Caco-2 (cell line): ENCODE data around the gene EHMT1. TPM values are rescaled to one million over a fixed set of nuclear protein-coding genes. Genes with fewer than 3 reads are reported as not detected.

Experiments used
- BruUV-seq: library from RNA; stranded (reverse); fragments of 400-500 nt; replicated peaks from 2 replicates; lab custom pipeline; 2021; lab: Mats Ljungman, UMichigan
- CTCF ChIA-PET: fragments of 300-600 bp; sonication (Branson Sonifier 250); formaldehyde crosslinking; loops from one replicate; lab custom pipeline; 2022; ENCODE audit warnings: antibody characterized with exemption; lab: Charles Lee
- POLR2A ChIA-PET: fragments of 300-600 bp; sonication (Branson Sonifier 250); formaldehyde crosslinking; loops from one replicate; lab custom pipeline; 2022; ENCODE audit warnings: antibody characterized with exemption; lab: Charles Lee
- DNase-seq, 2 experiments: peaks; one replicate each; pipeline versions ENCODE4 v3.0.0 to v3.0.0-alpha.2; 2020 to 2022
- H3K27me3 ChIP-seq: replicated peaks from 2 replicates; pipeline ENCODE4 v1.6.0; 2011; ENCODE audit warnings: low read length; ENCODE audit not compliant: control insufficient read depth, insufficient read depth
- H3K36me3 ChIP-seq: 2 replicates; pipeline ENCODE4 v1.5.1; 2011; ENCODE audit warnings: low read length; ENCODE audit not compliant: control insufficient read depth, insufficient read depth
- H3K4me1 ChIP-seq: fragments of 250-450 bp; sonication (Bioruptor Pico); 2 replicates; pipeline ENCODE4 v1.5.1; 2020; ENCODE audit warnings: mild to moderate bottlenecking
- H3K4me3 ChIP-seq: 2 replicates; pipeline ENCODE4 v1.5.1; 2011; ENCODE audit warnings: low read depth, mild to moderate bottlenecking, control low read depth, low read length
- H3K9me3 ChIP-seq: fragments of 250-450 bp; sonication (Bioruptor Pico); 2 replicates; pipeline ENCODE4 v1.5.1; 2020; ENCODE audit warnings: mild to moderate bottlenecking, moderate library complexity
- H3K27ac Mint-ChIP-seq: one replicate; pipeline ENCODE4 v1.8.0; 2022; ENCODE audit warnings: mixed read lengths; ENCODE audit not compliant: unreplicated experiment
- H3K27me3 Mint-ChIP-seq: one replicate; pipeline ENCODE4 v1.8.0; 2022; ENCODE audit warnings: mixed read lengths; ENCODE audit not compliant: insufficient read depth, unreplicated experiment
- H3K36me3 Mint-ChIP-seq: one replicate; pipeline ENCODE4 v1.8.0; 2022; ENCODE audit warnings: mild to moderate bottlenecking, mixed read lengths; ENCODE audit not compliant: insufficient read depth, unreplicated experiment
- H3K4me1 Mint-ChIP-seq: one replicate; pipeline ENCODE4 v1.8.0; 2022; ENCODE audit warnings: low read depth, mixed read lengths; ENCODE audit not compliant: unreplicated experiment
- H3K4me3 Mint-ChIP-seq: one replicate; pipeline ENCODE4 v1.8.0; 2022; ENCODE audit warnings: mild to moderate bottlenecking, moderate library complexity, mixed read lengths; ENCODE audit not compliant: unreplicated experiment
- H3K9me3 Mint-ChIP-seq: one replicate; pipeline ENCODE4 v1.8.0; 2022; ENCODE audit warnings: mixed read lengths; ENCODE audit not compliant: unreplicated experiment
- CTCF ChIP-seq, 2 experiments: fragments of 200-600 bp in 1 of 2; IDR thresholded peaks; 1 replicate in 1 of 2; 2 replicates in 1 of 2; pipeline versions ENCODE4 v1.5.1 to v1.8.0; 2011 to 2022; ENCODE audit warnings: antibody characterized with exemption in 1 of 2, control low read depth in 1 of 2, inconsistent platforms in 1 of 2, low read depth in 1 of 2, low read length in 1 of 2, mild to moderate bottlenecking in 1 of 2, moderate library complexity in 1 of 2; ENCODE audit not compliant: insufficient read depth in 1 of 2, severe bottlenecking in 1 of 2, unreplicated experiment in 1 of 2
- intact Hi-C: fragments of 100-400 bp; cut with micrococcal nuclease; formaldehyde crosslinking; loops from one replicate; pipeline ENCODE4 v1.10.0; 2022; ENCODE audit not compliant: unreplicated experiment
- total RNA-seq: library from RNA; stranded (reverse); gene quantifications from 2 replicates; pipeline ENCODE4 v1.2.3, GENCODE V29; 2022

The EHMT1 gene
- total RNA-seq, 1 experiment from 2014 or later: 92.9 TPM

GRCh38 chr9:137696136-137696925, 77.5 kb downstream of the EHMT1 start:
- Mint-ChIP-seq H3K27ac (no peak overlapping the region), H3K4me3 (no peak overlapping the region), H3K9me3 (no peaks in the 10 kb centered on the region), H3K36me3 (peaks cover 24% of the 10 kb centered on the region), H3K27me3 (no peaks in the 10 kb centered on the region), H3K4me1 (peaks cover 6% of the 10 kb centered on the region)
- intact Hi-C loops: no loop called here
- DNase-seq: no peak
- Histone ChIP-seq H3K36me3 (no peaks in the 10 kb centered on the region), H3K9me3 (peaks cover 3% of the 10 kb centered on the region; the same call in 1 of the 2 replicates), H3K27me3 (no peaks in the 10 kb centered on the region), H3K4me1 (no peaks in the 10 kb centered on the region), H3K4me3 (no peak overlapping the region)
- TF ChIP-seq CTCF (IDR thresholded peaks at IDR 0.05; ENCODE audit: insufficient read depth in 1 of 2, low read depth in 1 of 2, low read length in 1 of 2, severe bottlenecking in 1 of 2, unreplicated experiment in 1 of 2): no peak
- ChIA-PET CTCF (no interaction called here), POLR2A (no interaction called here)
- BruUV-seq: no TSS peak

- no TSS peak for BruUV-seq
- CTCF ChIA-PET: no interaction called here
- POLR2A ChIA-PET: no interaction called here
These were observed 78.4 kb downstream of the EHMT1 start for GRCh38 chr9:137697193-137697592.

DNA sequence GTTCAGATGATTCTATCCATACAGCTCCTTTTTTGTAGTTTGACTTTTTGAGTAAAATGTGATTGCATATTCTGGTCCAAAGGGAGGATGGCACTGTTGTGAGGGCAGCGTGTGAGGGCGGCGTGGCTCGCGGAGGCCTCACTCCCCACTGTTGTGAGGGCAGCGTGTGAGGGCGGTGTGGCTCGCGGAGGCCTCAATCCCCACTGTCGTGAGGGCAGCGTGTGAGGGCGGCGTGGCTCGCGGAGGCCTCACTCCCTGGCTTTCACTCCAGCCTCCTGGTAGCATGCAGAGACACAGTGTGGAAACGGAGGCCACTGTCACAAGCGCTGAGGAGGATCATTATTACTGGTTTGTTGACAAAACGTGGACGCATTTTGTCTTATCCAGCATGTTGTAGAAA, 79.0 kb downstream of the EHMT1 start:
- Histone ChIP-seq H3K27me3 (no peaks in the 10 kb centered on the region), H3K36me3 (no peaks in the 10 kb centered on the region; the same call in 1 of the 2 replicates), H3K9me3 (peaks cover 14% of the 10 kb centered on the region), H3K4me3 (no peak overlapping the region), H3K4me1 (no peaks in the 10 kb centered on the region)
- H3K36me3 Mint-ChIP-seq: peaks cover 32% of the 10 kb centered on the region
- no peak for DNase-seq
- H3K27ac Mint-ChIP-seq: peak overlapping the region; percentile 32
- TF ChIP-seq CTCF (IDR thresholded peaks at IDR 0.05; ENCODE audit: insufficient read depth in 1 of 2, low read depth in 1 of 2, low read length in 1 of 2, severe bottlenecking in 1 of 2, unreplicated experiment in 1 of 2): no peak
- no peak overlapping the region for H3K4me3 Mint-ChIP-seq
- intact Hi-C loops: no loop called here
- ChIA-PET CTCF (no interaction called here), POLR2A (no interaction called here)
- H3K27me3 Mint-ChIP-seq: no peaks in the 10 kb centered on the region
- no TSS peak for BruUV-seq
- H3K9me3 Mint-ChIP-seq: peaks cover 1% of the 10 kb centered on the region
- peaks cover 6% of the 10 kb centered on the region for H3K4me1 Mint-ChIP-seq

More at GRCh38 chr9:137697193-137697592, 78.4 kb downstream of the EHMT1 start:
- Histone ChIP-seq H3K36me3 (no peaks in the 10 kb centered on the region), H3K4me1 (no peaks in the 10 kb centered on the region), H3K27me3 (no peaks in the 10 kb centered on the region), H3K9me3 (peaks cover 8% of the 10 kb centered on the region), H3K4me3 (no peak overlapping the region)
- Mint-ChIP-seq H3K9me3 (no peaks in the 10 kb centered on the region), H3K4me3 (no peak overlapping the region), H3K27ac (no peak overlapping the region), H3K4me1 (peaks cover 6% of the 10 kb centered on the region), H3K36me3 (peaks cover 26% of the 10 kb centered on the region), H3K27me3 (no peaks in the 10 kb centered on the region)
- intact Hi-C loops: no loop called here
- TF ChIP-seq CTCF (IDR thresholded peaks at IDR 0.05; ENCODE audit: insufficient read depth in 1 of 2, low read depth in 1 of 2, low read length in 1 of 2, severe bottlenecking in 1 of 2, unreplicated experiment in 1 of 2): no peak
- DNase-seq: no peak
